Inflammatory macrophage (primary cell): ENCODE measurements around the gene COMT.
A peak's percentile ranks its signal among the peaks of the same experiment; 100 is the strongest.

Experiments used
- DNase-seq, 2 donors: peaks; one replicate each; pipeline ENCODE4 v3.0.0-alpha.2; 2020 to 2022

COMT gene

GRCh38 chr22:19983741-19984140, 42.2 kb downstream of the COMT start:
- no peak for DNase-seq

- no peak for DNase-seq
Observed at GRCh38 chr22:19984201-19984753, 42.7 kb downstream of the COMT start.

GRCh38 chr22:19984851-19985811, 43.6 kb downstream of the COMT start:
- DNase-seq, result no peak

- no peak for DNase-seq
Observed at GRCh38 chr22:19986011-19986409, 44.4 kb downstream of the COMT start.

GRCh38 chr22:19986410-19987341, 45.1 kb downstream of the COMT start:
- peak; percentile 66 to 84 for DNase-seq

- DNase-seq, result no peak
Observed at GRCh38 chr22:19987394-19988306, 46.1 kb downstream of the COMT start.

GRCh38 chr22:19988331-19988808, 46.8 kb downstream of the COMT start:
- no peak for DNase-seq

GRCh38 chr22:19988965-19989724, 47.6 kb downstream of the COMT start:
- no peak for DNase-seq

- DNase-seq, result no peak
Observed at GRCh38 chr22:19989725-19990067, 48.1 kb downstream of the COMT start.

GRCh38 chr22:19990188-19990587, 48.6 kb downstream of the COMT start:
- no peak for DNase-seq

GRCh38 chr22:19990609-19991394, 49.2 kb downstream of the COMT start:
- DNase-seq, result no peak

GRCh38 chr22:19991395-19991644, 49.7 kb downstream of the COMT start:
- no peak for DNase-seq

- no peak for DNase-seq
Observed at GRCh38 chr22:19991645-19992451, 50.3 kb downstream of the COMT start.

GRCh38 chr22:19992481-19992911, 50.9 kb downstream of the COMT start:
- no peak for DNase-seq

GRCh38 chr22:19992921-19993355, 51.4 kb downstream of the COMT start:
- DNase-seq, result no peak

- no peak for DNase-seq
Observed at GRCh38 chr22:19993926-19994325, 52.4 kb downstream of the COMT start.

GRCh38 chr22:19994851-19995610, 53.5 kb downstream of the COMT start:
- no peak for DNase-seq

- DNase-seq, result no peak
Observed at GRCh38 chr22:19995611-19996339, 54.2 kb downstream of the COMT start.
